ENCODE data around the gene SUMF2.
"Not testable (repeated sequence)": the region's sequence is repeated elsewhere in the genome, so short reads cannot be mapped to it uniquely, and the experiment has no call there.

The SUMF2 gene

GRCh38 chr7:56063882-56064625, at the start of gene SUMF2:
Gene SUMF2, plus strand, starts transcription at chr7:56064286. Its CDS starts 26 bp downstream, at chr7:56064312.
- TF ChIP-seq CTCF (IDR thresholded peaks at IDR 0.05; ENCODE audit: low read depth, low read length), result peak; percentile 27
- peak; percentile 78 for DNase-seq (ENCODE audit: extremely low read depth, low read depth)

- DNase-seq (ENCODE audit: extremely low read depth, low read depth), result not testable (repeated sequence)
Observed at GRCh38 chr7:56017015-56017414, 47.1 kb upstream of the SUMF2 start.

- TF ChIP-seq CTCF (IDR thresholded peaks at IDR 0.05; ENCODE audit: low read depth, low read length), result no peak
- DNase-seq (ENCODE audit: extremely low read depth, low read depth), result no peak
Observed at GRCh38 chr7:56019501-56019900, 44.6 kb upstream of the SUMF2 start.

- DNase-seq (ENCODE audit: extremely low read depth, low read depth), result no peak
- no peak for TF ChIP-seq CTCF (IDR thresholded peaks at IDR 0.05; ENCODE audit: low read depth, low read length)
Observed at GRCh38 chr7:56023500-56023899, 40.6 kb upstream of the SUMF2 start.

GRCh38 chr7:56026538-56026937, 37.5 kb upstream of the SUMF2 start:
- no peak for TF ChIP-seq CTCF (IDR thresholded peaks at IDR 0.05; ENCODE audit: low read depth, low read length)
- DNase-seq (ENCODE audit: extremely low read depth, low read depth), result no peak

GRCh38 chr7:56028942-56029630, 35.0 kb upstream of the SUMF2 start:
- no peak for TF ChIP-seq CTCF (IDR thresholded peaks at IDR 0.05; ENCODE audit: low read depth, low read length)
- no peak for DNase-seq (ENCODE audit: extremely low read depth, low read depth)

- no peak for TF ChIP-seq CTCF (IDR thresholded peaks at IDR 0.05; ENCODE audit: low read depth, low read length)
- no peak for DNase-seq (ENCODE audit: extremely low read depth, low read depth)
Observed at GRCh38 chr7:56030340-56030739, 33.7 kb upstream of the SUMF2 start.

- DNase-seq (ENCODE audit: extremely low read depth, low read depth), result not testable (repeated sequence)
Observed at GRCh38 chr7:56031556-56031955, 32.5 kb upstream of the SUMF2 start.

GRCh38 chr7:56032578-56032977, 31.5 kb upstream of the SUMF2 start:
- DNase-seq (ENCODE audit: extremely low read depth, low read depth), result not testable (repeated sequence)

All from AG09319 (cell line).